HUES64 (cell line): ENCODE results near the gene ZNF654.

Experiments used
- H3K27ac ChIP-seq: 2 replicates; pipeline ENCODE4 v1.7.0; 2013; ENCODE audit warnings: low read depth, low read length, inconsistent platforms
- H3K27me3 ChIP-seq: 2 replicates; pipeline ENCODE4 v1.6.1; 2013; ENCODE audit warnings: mild to moderate bottlenecking, low read length; ENCODE audit not compliant: insufficient read depth
- H3K36me3 ChIP-seq: 2 replicates; pipeline ENCODE4 v1.6.1; 2013; ENCODE audit warnings: mild to moderate bottlenecking, low read length; ENCODE audit not compliant: insufficient read depth
- H3K4me1 ChIP-seq: 2 replicates; pipeline ENCODE4 v1.6.1; 2013; ENCODE audit warnings: mild to moderate bottlenecking, low read length, moderate library complexity; ENCODE audit not compliant: insufficient read depth
- H3K4me3 ChIP-seq: 2 replicates; pipeline ENCODE4 v1.5.1; 2013; ENCODE audit warnings: mild to moderate bottlenecking, low read length, moderate library complexity
- H3K9ac ChIP-seq: 2 replicates; pipeline ENCODE4 v1.6.1; 2013; ENCODE audit warnings: mild to moderate bottlenecking, low read depth, low read length
- H3K9me3 ChIP-seq: 2 replicates; pipeline ENCODE4 v1.6.1; 2013; ENCODE audit warnings: low read depth, low read length; ENCODE audit not compliant: insufficient read depth
- WGBS: fragments of 150-250, 120-280 bp; methylation state at CpG from one replicate; pipeline ENCODE4 v1.1.7; 2013; ENCODE audit warnings: missing lambda C conversion rate; 5-methylcytosine and 5-hydroxymethylcytosine counted together

The ZNF654 gene

DNA sequence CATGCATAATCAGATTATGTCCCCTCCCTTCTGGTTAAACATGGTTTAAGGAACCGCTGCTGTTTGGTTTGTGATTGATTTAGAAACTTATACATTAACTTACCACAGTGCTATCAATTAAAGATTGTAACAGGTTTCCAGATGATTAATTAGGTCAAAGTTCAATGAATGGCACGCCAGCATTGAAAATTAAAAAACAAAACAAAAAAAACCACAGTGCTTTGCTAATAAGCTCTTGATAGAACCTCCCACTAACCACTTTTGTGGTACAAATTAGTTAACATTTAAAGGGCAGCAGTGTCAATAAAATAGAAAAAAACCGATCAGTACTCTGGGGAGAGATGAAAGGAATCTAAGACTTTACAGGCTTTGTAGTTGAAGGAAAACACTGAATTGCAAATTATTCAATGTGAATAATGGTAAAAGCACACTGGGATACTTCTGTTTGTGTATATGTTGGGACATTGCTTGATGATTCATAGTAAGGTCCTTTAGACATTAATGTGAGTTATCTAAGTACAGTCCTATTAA is 83.1 kb downstream of the ZNF654 start:
- Histone ChIP-seq H3K27ac (no peak overlapping the region), H3K27me3 (no peaks in the 10 kb centered on the region), H3K4me1 (peaks cover 18% of the 10 kb centered on the region), H3K9ac (no peak overlapping the region), H3K9me3 (no peaks in the 10 kb centered on the region), H3K4me3 (no peak overlapping the region), H3K36me3 (peaks cover 39% of the 10 kb centered on the region)
- 24% methylated on average over 2 of the region's 3 CpGs for WGBS

DNA sequence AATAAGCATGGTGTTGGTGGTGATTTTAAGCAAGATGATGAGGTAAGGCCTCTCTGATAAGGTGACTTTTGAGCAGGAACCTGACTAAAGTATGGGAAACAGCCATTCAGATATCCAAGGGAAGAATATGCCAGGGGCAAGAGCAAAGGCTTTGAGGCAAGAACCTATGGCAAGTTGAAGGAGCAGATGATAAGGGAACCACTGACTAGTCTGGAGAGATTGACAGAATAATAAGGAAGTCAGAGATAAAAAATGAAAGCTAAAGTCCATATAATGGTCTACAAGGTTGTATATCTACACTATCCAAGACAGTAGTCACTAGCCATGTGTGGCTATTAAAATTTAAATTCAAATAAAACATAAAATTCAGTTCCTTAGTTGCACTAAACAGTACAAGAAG is 88.2 kb downstream of the ZNF654 start:
- H3K36me3 ChIP-seq: no peaks in the 10 kb centered on the region; the same call in 1 of the 2 replicates
- peaks cover 25% of the 10 kb centered on the region for H3K4me1 ChIP-seq
- H3K27ac ChIP-seq: no peak overlapping the region
- H3K4me3 ChIP-seq: no peak overlapping the region
- no peaks in the 10 kb centered on the region for H3K9me3 ChIP-seq
- no peak overlapping the region for H3K9ac ChIP-seq
- H3K27me3 ChIP-seq: no peaks in the 10 kb centered on the region

DNA sequence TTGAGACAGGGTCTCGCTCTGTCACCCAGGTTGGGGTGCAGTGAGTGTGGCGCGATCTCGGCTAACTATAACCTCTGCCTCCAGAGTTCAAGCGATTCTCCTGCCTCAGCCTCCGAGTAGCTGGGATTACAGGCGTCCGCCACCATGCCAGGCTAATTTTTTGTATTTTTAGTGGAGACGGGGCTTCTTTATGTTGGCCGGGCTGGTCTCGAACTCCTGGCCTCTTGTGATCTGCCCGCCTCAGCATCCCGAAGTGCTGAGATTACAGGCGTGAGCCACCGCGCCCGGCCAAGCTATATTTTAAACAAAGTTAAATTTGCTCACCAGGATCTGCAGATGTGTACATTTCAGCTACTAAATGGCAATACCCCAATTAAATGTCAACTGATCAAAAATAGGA is 89.6 kb downstream of the ZNF654 start:
- no peaks in the 10 kb centered on the region for H3K27me3 ChIP-seq
- H3K9me3 ChIP-seq: no peaks in the 10 kb centered on the region
- peak overlapping the region; percentile 98 for H3K9ac ChIP-seq
- peaks cover 15% of the 10 kb centered on the region; the same call in 1 of the 2 replicates for H3K4me1 ChIP-seq
- peak overlapping the region; percentile 98; the same call in 1 of the 2 replicates for H3K27ac ChIP-seq
- WGBS: 87% methylated on average over 17 of the region's 17 CpGs
- H3K4me3 ChIP-seq: peak overlapping the region; percentile 86
- H3K36me3 ChIP-seq: peaks cover 10% of the 10 kb centered on the region

DNA sequence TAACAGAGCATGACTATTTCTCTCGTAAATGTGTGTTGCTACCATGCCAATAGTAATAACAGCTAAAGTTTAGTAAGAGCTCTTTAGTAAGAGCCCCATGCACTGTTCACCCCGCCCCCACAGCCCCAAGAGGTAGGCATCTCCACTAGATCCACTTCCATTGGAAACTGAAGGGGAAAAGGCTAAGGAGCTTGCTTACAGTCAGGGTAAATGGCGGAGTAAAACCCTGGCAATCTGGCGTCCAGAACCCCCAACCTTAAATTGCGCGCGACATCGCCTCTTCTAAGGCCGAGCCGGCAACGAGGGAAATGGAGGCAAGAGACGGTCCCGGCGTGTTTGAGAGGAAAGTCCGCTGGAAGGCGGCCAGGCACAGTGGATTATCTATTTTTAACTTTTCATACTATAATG is 90.0 kb downstream of the ZNF654 start:
- under 1% methylated on average over 14 of the region's 16 CpGs for WGBS
- H3K4me3 ChIP-seq: peak overlapping the region; percentile 86
- H3K4me1 ChIP-seq: peaks cover 15% of the 10 kb centered on the region; the same call in 1 of the 2 replicates

DNA sequence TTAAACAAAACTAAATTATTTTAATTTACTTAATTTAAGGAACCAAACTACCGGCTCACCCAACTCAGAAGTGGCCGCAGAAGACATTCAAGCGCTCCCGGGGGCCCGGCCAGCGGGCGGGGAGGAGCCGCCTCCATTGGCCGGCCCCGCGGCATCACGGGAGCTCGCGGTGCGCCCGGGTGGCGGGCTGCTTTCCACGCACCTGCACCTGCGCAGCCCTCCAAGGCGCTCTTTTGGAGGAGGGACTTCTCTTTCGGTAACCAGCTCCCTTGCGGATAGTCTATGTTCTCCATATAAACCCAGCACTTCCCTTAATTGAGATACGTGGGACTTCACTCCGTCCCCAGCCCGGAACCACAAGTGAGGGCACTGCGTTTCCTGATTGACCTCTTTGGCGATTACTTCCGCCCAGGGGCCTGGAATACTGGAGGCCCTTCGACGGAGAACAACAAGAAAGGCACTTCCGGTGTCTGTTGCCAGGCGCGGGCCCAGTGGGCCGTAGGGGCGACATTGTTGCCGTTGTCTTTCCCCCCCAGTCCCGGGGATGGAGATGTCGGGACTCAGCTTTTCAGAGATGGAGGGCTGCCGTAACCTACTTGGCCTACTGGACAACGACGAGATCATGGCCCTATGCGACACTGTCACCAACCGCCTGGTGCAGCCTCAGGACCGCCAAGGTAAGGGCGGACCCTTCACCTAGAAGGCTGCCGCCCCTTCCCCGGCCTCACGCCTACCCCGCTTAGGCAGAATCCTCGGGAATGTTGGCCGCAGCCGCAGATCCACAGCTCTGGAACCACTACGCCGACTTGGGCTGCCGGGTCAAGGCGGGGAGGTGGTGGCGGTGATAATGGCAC is 90.7 kb downstream of the ZNF654 start, which contains the start of gene C3orf38:
Gene C3orf38 (plus strand): TSS at position 451 of the 854 bp plus-strand sequence. CDS start 94 bp downstream, at position 545.
- Histone ChIP-seq H3K4me1 (peaks cover 15% of the 10 kb centered on the region; the same call in 1 of the 2 replicates), H3K9me3 (no peaks in the 10 kb centered on the region), H3K4me3 (peak within 1 kb of the TSS; percentile 86), H3K36me3 (peaks cover 21% of the 10 kb centered on the region), H3K9ac (peak within 1 kb of the TSS; percentile 98), H3K27ac (peak within 1 kb of the TSS; percentile 98), H3K27me3 (no peaks in the 10 kb centered on the region)
- under 1% methylated on average over 57 of the region's 57 CpGs for WGBS

More for the DNA sequence above, 90.0 kb downstream of the ZNF654 start:
- Histone ChIP-seq H3K27ac (peak overlapping the region; percentile 98), H3K9ac (peak overlapping the region; percentile 98), H3K27me3 (no peaks in the 10 kb centered on the region), H3K36me3 (peaks cover 14% of the 10 kb centered on the region), H3K9me3 (no peaks in the 10 kb centered on the region)

DNA sequence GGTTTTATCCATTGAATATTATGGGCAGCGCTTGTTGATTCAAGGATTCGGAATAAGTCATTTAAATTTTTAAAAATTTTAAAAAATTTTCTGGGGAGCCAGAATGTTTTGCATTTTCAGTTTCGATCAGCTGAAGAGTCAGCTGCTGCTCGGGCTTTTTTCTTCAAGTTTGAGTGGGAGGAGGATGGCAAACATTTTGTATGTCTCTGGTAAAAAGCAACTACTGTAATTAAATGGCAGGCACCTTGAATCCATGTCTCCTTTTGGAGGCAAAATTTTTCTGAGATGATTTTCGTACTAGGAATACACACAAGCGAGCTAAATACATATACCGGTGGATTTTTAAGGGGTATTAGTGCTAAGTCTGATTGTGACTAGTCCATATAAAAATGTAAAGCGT is 91.3 kb downstream of the ZNF654 start:
- peaks cover 27% of the 10 kb centered on the region for H3K36me3 ChIP-seq
- H3K9me3 ChIP-seq: no peaks in the 10 kb centered on the region
- H3K27ac ChIP-seq: peak overlapping the region; percentile 98; the same call in 1 of the 2 replicates

DNA sequence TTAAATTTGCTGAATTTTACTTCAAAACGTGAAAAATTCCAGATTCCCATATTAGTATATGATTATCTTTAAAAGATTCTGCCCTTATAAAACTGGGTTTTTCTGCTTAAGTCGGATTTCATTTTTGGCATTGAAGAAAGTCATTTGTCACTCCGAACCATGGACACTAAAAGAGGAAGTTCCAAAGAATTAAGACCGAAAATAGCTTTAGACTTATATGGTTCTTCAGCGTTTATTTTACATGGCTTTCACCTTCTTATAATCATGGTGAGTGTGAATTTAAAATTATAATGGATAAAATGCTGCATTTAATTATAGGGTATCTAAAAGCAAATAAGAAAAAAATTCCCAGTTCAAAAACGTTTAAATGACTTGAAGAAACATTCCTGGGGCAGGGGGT is 91.8 kb downstream of the ZNF654 start:
- H3K36me3 ChIP-seq: peaks cover 31% of the 10 kb centered on the region
- peak overlapping the region; percentile 98 for H3K9ac ChIP-seq
- H3K9me3 ChIP-seq: no peaks in the 10 kb centered on the region
- no peak overlapping the region for H3K27ac ChIP-seq
- H3K4me1 ChIP-seq: peaks cover 15% of the 10 kb centered on the region; the same call in 1 of the 2 replicates
- H3K27me3 ChIP-seq: no peaks in the 10 kb centered on the region
- peak overlapping the region; percentile 86 for H3K4me3 ChIP-seq
- WGBS: 10% methylated on average over 4 of the region's 6 CpGs

More for the DNA sequence above, 91.3 kb downstream of the ZNF654 start:
- peak overlapping the region; percentile 98 for H3K9ac ChIP-seq
- H3K4me1 ChIP-seq: peaks cover 15% of the 10 kb centered on the region; the same call in 1 of the 2 replicates
- H3K4me3 ChIP-seq: peak overlapping the region; percentile 86
- H3K27me3 ChIP-seq: no peaks in the 10 kb centered on the region
- WGBS: under 1% methylated on average over 8 of the region's 8 CpGs

DNA sequence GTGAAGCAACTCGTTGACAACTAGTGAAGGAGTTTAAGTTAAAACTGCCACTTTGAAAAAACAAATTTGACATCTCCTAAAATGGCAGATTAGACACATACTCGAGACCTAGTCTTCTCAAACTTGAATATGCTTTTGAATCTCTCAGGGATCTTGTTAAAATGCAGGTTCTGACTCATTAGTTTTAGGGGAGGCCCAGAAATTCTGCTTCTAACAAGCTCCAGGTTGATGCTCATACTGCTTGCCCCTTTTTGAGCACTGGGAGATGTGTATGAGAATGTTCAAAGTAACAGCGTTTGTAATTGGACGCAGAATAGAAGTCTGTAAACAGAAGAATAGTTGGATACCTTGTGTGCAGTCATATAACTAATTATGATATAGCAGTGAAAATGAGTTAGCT is 92.3 kb downstream of the ZNF654 start:
- Histone ChIP-seq H3K36me3 (peaks cover 37% of the 10 kb centered on the region), H3K27me3 (no peaks in the 10 kb centered on the region), H3K27ac (no peak overlapping the region), H3K9me3 (no peaks in the 10 kb centered on the region), H3K4me3 (peak overlapping the region; percentile 86), H3K9ac (peak overlapping the region; percentile 98; the same call in 1 of the 2 replicates), H3K4me1 (peaks cover 15% of the 10 kb centered on the region; the same call in 1 of the 2 replicates)
- WGBS: 68% methylated on average over 4 of the region's 4 CpGs

DNA sequence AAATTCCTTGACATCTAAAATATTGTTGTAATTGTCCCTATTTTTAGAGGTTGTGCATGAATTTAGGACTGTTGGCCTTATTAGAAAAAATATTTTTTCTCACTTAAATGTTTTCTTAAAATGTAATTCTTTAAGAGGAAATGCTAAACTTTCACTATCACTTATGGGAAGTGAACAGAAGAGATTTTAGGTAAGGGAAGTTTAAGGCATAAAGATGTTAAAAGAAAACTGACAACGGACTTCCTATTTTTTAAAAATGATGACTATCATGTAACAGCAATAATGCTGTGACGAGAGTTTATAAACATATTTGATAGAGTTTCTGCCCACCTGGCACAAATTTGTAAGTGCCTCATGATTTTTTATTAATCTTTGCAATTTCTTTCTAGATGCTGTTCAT is 93.8 kb downstream of the ZNF654 start:
- Histone ChIP-seq H3K4me1 (peaks cover 14% of the 10 kb centered on the region; the same call in 1 of the 2 replicates), H3K9ac (no peak overlapping the region), H3K4me3 (no peak overlapping the region), H3K27me3 (no peaks in the 10 kb centered on the region), H3K36me3 (peaks cover 52% of the 10 kb centered on the region), H3K27ac (no peak overlapping the region), H3K9me3 (no peaks in the 10 kb centered on the region)
- WGBS: 100% methylated on average over 2 of the region's 2 CpGs

DNA sequence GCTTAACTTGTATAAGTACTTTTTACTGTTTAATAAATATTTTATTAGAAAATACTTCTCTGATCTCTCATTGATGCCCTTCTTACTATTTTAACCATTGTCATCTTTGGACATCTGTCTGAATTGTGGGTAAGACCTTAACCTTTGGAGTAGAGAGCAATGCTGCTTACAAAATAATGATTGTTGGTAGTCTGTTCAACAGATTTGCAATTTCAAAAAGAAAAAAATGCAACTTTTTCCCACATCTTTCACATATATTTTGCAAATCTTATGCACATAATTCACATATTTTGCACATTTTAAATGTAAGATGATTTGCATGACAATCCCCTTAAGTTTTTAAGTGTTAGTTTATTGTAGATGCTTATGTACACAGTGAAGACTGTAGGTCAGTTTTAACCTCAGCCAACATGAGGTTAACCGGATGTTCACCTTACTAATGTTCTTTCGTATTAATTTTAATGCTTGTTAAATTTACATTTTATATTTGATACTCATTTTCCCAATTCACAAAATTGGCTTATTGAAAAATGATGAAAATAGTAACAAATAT is 107.4 kb downstream of the ZNF654 start:
- Histone ChIP-seq H3K36me3 (peaks cover 15% of the 10 kb centered on the region), H3K27ac (no peak overlapping the region), H3K27me3 (no peaks in the 10 kb centered on the region), H3K4me3 (no peak overlapping the region), H3K9ac (no peak overlapping the region), H3K9me3 (no peaks in the 10 kb centered on the region), H3K4me1 (no peaks in the 10 kb centered on the region)
- 100% methylated on average over 1 of the region's 2 CpGs for WGBS

DNA sequence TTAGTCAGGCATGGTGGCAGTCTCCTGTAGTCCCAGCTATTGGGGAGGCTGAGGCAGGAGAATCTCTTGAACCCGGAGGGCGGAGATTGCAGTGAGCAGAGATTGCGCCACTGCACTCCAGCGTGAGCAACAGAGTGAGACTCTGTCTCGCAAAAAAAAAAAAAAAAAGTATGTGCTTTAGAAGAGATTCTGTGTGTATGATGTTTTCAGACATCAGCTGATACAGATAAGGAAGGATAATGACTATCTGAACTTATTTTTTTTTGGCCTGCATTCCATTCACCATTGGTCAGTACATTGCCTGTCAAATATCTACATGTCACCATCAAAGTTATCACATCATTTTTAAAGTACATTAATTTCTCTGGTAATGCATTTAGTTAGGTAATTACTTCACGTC is 108.1 kb downstream of the ZNF654 start:
- Histone ChIP-seq H3K27me3 (no peaks in the 10 kb centered on the region), H3K27ac (no peak overlapping the region), H3K9me3 (no peaks in the 10 kb centered on the region), H3K9ac (no peak overlapping the region), H3K4me1 (no peaks in the 10 kb centered on the region), H3K36me3 (peaks cover 8% of the 10 kb centered on the region), H3K4me3 (no peak overlapping the region)
- 87% methylated on average over 5 of the region's 6 CpGs for WGBS
